Measurements from ENCODE around the gene ABCC4.

Gene ABCC4

DNA sequence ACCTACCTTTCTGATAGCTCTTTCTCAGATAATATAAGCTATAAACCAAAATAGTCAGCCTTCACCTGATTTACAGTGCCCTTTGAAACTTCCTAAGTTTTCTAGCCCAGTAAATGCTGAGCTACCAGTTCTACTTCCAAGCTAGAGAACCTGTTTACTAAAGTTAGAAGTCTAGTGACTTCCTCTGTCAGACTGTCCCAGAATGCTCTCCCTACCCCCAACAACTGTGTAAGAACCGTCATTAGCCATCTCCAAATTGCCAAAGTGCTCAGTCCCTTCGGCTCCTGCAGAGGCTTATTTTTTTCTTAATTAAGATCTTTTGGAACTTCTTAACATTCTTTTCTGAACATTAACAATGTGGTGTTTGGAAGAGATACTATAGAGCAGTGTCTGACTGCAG, 3.2 kb upstream of the ABCC4 start:
- Histone ChIP-seq H3K27me3 (ENCODE audit: low read depth, low read length) (0 out of 2 replicates have a peak, but pooled peaks cover 3% of the 10 kb centered on the region), H3K9me3 (ENCODE audit: insufficient read depth, low read length) (no peaks in the 10 kb centered on the region)
- TF ChIP-seq, protein P1, sequence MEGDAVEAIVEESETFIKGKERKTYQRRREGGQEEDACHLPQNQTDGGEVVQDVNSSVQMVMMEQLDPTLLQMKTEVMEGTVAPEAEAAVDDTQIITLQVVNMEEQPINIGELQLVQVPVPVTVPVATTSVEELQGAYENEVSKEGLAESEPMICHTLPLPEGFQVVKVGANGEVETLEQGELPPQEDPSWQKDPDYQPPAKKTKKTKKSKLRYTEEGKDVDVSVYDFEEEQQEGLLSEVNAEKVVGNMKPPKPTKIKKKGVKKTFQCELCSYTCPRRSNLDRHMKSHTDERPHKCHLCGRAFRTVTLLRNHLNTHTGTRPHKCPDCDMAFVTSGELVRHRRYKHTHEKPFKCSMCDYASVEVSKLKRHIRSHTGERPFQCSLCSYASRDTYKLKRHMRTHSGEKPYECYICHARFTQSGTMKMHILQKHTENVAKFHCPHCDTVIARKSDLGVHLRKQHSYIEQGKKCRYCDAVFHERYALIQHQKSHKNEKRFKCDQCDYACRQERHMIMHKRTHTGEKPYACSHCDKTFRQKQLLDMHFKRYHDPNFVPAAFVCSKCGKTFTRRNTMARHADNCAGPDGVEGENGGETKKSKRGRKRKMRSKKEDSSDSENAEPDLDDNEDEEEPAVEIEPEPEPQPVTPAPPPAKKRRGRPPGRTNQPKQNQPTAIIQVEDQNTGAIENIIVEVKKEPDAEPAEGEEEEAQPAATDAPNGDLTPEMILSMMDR (IDR thresholded peaks at IDR 0.05; ENCODE audit: low read depth, low read length), result no peak

DNA sequence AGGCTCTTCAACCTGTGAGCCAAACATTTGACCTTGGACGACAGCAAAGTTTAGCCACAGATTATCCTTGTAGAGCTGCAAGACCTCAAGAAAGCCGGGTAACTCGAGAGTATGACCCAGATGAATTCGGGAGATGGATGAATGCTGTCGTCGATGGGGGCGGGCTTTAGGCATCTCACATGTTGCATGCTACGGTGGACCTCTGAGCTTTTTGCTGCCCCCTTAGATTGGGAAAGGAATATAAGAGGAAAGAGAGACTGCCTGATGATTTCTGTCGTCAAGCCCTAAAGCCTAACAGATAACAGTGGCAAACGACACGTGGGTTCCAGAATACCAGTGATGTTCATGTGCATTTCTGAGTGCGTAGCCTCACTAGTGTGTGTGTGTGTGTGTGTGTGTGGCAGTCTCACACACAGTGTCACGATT, 730 bp upstream of the ABCC4 start:
- Histone ChIP-seq H3K9me3 (ENCODE audit: insufficient read depth, low read length) (no peaks in the 10 kb centered on the region), H4K20me1 (ENCODE audit: insufficient read depth, low read length) (no peaks in the 10 kb centered on the region), H3K9ac (ENCODE audit: low read length) (peak overlapping the region; percentile 74; the same call in 1 of the 2 replicates), H3K4me2 (ENCODE audit: low read length) (peak overlapping the region; percentile 81), H3K36me3 (replicated peaks; ENCODE audit: low read depth, low read length) (no peaks in the 10 kb centered on the region), H3K79me2 (ENCODE audit: low read length) (0 out of 2 replicates have a peak, but pooled peaks cover 6% of the 10 kb centered on the region), H3K27ac (ENCODE audit: low read length) (no peak overlapping the region), H3K4me3 (ENCODE audit: low read length) (peak overlapping the region; percentile 85), H2AFZ (ENCODE audit: low read depth, low read length) (peak overlapping the region; percentile 54), H3K4me1 (ENCODE audit: low read length) (peaks cover 11% of the 10 kb centered on the region), H3K27me3 (ENCODE audit: low read depth, low read length) (0 out of 2 replicates have a peak, but pooled peaks cover 3% of the 10 kb centered on the region)
- no peak for TF ChIP-seq EZH2phosphoT487 (IDR thresholded peaks at IDR 0.05; ENCODE audit: low read depth)
- TF ChIP-seq, protein P1 (IDR thresholded peaks at IDR 0.05; ENCODE audit: low read depth, low read length), result no peak

More for the DNA sequence above, 3.2 kb upstream of the ABCC4 start:
- Histone ChIP-seq H3K4me3 (ENCODE audit: low read length) (no peak overlapping the region), H3K27ac (ENCODE audit: low read length) (no peak overlapping the region), H3K36me3 (replicated peaks; ENCODE audit: low read depth, low read length) (no peaks in the 10 kb centered on the region), H3K9ac (ENCODE audit: low read length) (no peak overlapping the region), H4K20me1 (ENCODE audit: insufficient read depth, low read length) (no peaks in the 10 kb centered on the region), H2AFZ (ENCODE audit: low read depth, low read length) (no peak overlapping the region), H3K4me1 (ENCODE audit: low read length) (peaks cover 11% of the 10 kb centered on the region), H3K79me2 (ENCODE audit: low read length) (0 out of 2 replicates have a peak, but pooled peaks cover 6% of the 10 kb centered on the region), H3K4me2 (ENCODE audit: low read length) (no peak overlapping the region)

DNA sequence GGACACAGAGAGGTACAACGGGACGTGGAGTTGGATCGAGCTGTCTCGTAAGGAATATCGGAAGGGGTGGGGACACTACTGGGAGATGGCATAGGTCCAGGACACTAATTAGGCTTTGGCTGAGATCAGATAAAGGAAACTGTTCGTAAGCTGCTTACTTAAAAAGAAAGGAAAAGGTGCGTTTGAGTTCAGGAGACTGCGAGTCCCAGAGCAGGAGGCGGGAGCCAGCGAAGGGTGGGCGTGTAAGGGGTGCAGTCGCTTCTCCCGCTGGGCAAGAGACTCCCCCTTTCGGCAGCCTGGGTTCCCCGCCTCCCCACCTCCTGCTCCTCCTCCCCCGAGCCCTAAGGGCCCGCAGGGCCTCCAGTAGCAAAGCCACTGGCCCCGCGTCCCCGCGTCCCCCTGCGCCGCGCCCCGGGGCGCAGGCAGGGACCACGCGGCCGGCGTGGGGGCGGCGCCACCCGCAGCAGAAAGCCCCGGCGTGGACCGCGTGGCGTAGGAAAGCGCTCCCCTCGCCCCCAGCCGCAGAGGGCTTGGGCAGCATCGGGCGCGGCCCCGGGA, 547 bp downstream of the ABCC4 start:
- TF ChIP-seq, protein P1 (IDR thresholded peaks at IDR 0.05; ENCODE audit: low read depth, low read length), result peak; percentile 43; the same call in 1 of the 2 replicates
- TF ChIP-seq EZH2phosphoT487 (IDR thresholded peaks at IDR 0.05; ENCODE audit: low read depth), result no peak
- H3K9me3 ChIP-seq (ENCODE audit: insufficient read depth, low read length), result no peaks in the 10 kb centered on the region
- no peaks in the 10 kb centered on the region for H3K36me3 ChIP-seq (replicated peaks; ENCODE audit: low read depth, low read length)
- peaks cover 11% of the 10 kb centered on the region for H3K4me1 ChIP-seq (ENCODE audit: low read length)
- H4K20me1 ChIP-seq (ENCODE audit: insufficient read depth, low read length), result no peaks in the 10 kb centered on the region
- peak overlapping the region; percentile 69 for H2AFZ ChIP-seq (ENCODE audit: low read depth, low read length)
- peak overlapping the region; percentile 85 for H3K4me3 ChIP-seq (ENCODE audit: low read length)
- no peak overlapping the region for H3K27ac ChIP-seq (ENCODE audit: low read length)
- H3K9ac ChIP-seq (ENCODE audit: low read length), result peak overlapping the region; percentile 74
- peak overlapping the region; percentile 81 for H3K4me2 ChIP-seq (ENCODE audit: low read length)
- 0 out of 2 replicates have a peak, but pooled peaks cover 3% of the 10 kb centered on the region for H3K27me3 ChIP-seq (ENCODE audit: low read depth, low read length)
- H3K79me2 ChIP-seq (ENCODE audit: low read length), result 0 out of 2 replicates have a peak, but pooled peaks cover 6% of the 10 kb centered on the region

DNA sequence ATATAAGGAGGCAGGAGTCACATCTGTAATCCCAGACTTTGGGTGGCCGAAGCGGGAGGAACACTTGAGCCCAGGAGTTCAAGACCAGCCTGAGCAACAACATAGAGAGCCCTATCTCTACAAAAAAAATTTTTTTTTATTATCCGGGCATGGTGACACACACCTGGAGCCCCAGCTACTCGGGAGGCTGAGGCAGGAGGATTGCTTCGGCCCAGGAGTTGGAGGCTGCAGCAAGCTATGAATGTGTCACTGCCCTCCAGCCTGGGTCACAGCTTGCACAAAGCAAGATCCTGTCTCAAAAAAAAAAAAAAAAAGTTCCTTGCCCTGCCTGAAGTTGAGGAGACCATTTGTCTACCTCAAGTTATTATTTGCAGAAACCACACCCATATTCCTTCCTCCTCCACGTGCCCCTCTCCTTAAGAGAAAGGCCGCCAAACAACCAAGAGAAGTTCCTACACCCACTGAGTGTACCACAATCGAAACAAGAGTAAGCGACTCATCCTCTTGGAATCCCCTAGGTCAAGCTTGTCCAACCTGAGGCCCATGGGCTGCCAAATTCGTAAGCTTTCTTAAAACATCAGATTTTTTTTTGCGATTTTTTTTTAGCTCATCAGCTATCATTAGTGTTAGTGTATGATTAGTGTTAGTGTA, 2.2 kb downstream of the ABCC4 start:
- Histone ChIP-seq H3K9ac (ENCODE audit: low read length) (no peak overlapping the region), H3K27ac (ENCODE audit: low read length) (no peak overlapping the region), H3K9me3 (ENCODE audit: insufficient read depth, low read length) (no peaks in the 10 kb centered on the region), H3K79me2 (ENCODE audit: low read length) (0 out of 2 replicates have a peak, but pooled peaks cover 6% of the 10 kb centered on the region), H3K4me3 (ENCODE audit: low read length) (no peak overlapping the region), H2AFZ (ENCODE audit: low read depth, low read length) (no peak overlapping the region), H3K27me3 (ENCODE audit: low read depth, low read length) (0 out of 2 replicates have a peak, but pooled peaks cover 3% of the 10 kb centered on the region), H3K4me1 (ENCODE audit: low read length) (peaks cover 11% of the 10 kb centered on the region), H4K20me1 (ENCODE audit: insufficient read depth, low read length) (no peaks in the 10 kb centered on the region), H3K4me2 (ENCODE audit: low read length) (no peak overlapping the region), H3K36me3 (replicated peaks; ENCODE audit: low read depth, low read length) (no peaks in the 10 kb centered on the region)
- TF ChIP-seq, protein P1 (IDR thresholded peaks at IDR 0.05; ENCODE audit: low read depth, low read length), result no peak
- TF ChIP-seq EZH2phosphoT487 (IDR thresholded peaks at IDR 0.05; ENCODE audit: low read depth), result no peak
